Fibroblast of lung (primary cell): ENCODE data around the gene THRB. TPM values are rescaled to one million over a fixed set of nuclear protein-coding genes. Genes with fewer than 3 reads are reported as not detected.

Experiments used
- DNase-seq, 2 donors: peaks; one replicate each; pipeline versions ENCODE4 v3.0.0 to v3.0.0-alpha.2; 2010; ENCODE audit warnings: low read depth in 2 of 2
- H2AFZ ChIP-seq: 2 replicates; pipeline ENCODE4 v1.5.1; 2012; ENCODE audit warnings: low read length, control low read depth, inconsistent platforms
- H3K27ac ChIP-seq: 2 replicates; pipeline ENCODE4 v1.5.1; 2011; ENCODE audit warnings: low read length, control low read depth; ENCODE audit not compliant: insufficient read depth
- H3K27me3 ChIP-seq: 2 replicates; pipeline ENCODE4 v1.5.1; 2011; ENCODE audit warnings: mild to moderate bottlenecking, low read length; ENCODE audit not compliant: control insufficient read depth, insufficient read depth
- H3K36me3 ChIP-seq: 2 replicates; pipeline ENCODE4 v1.5.1; 2011; ENCODE audit warnings: low read length; ENCODE audit not compliant: control insufficient read depth, insufficient read depth
- H3K4me1 ChIP-seq: 2 replicates; pipeline ENCODE4 v1.5.1; 2011; ENCODE audit warnings: low read length; ENCODE audit not compliant: control insufficient read depth, insufficient read depth; ENCODE audit errors: extremely low read depth
- H3K4me2 ChIP-seq: 2 replicates; pipeline ENCODE4 v1.5.1; 2011; ENCODE audit warnings: low read length, control low read depth; ENCODE audit not compliant: insufficient read depth; ENCODE audit errors: extremely low read depth
- H3K4me3 ChIP-seq, 4 experiments: fragments of 200-600 bp in 1 of 4; sonication (generic) in 1 of 4; replicated peaks in 1 of 4; 2 replicates each; pipeline ENCODE4 v1.5.1; 2011 to 2016; ENCODE audit warnings: low read length in 4 of 4, low read depth in 3 of 4, mild to moderate bottlenecking in 3 of 4, control low read depth in 2 of 4, inconsistent platforms in 1 of 4, mixed read lengths in 1 of 4; ENCODE audit not compliant: insufficient read depth in 1 of 4; ENCODE audit errors: control extremely low read depth in 1 of 4
- H3K79me2 ChIP-seq: 2 replicates; pipeline ENCODE4 v1.5.1; 2012; ENCODE audit warnings: mild to moderate bottlenecking, low read length, inconsistent platforms; ENCODE audit not compliant: control insufficient read depth, insufficient read depth
- H3K9ac ChIP-seq: 2 replicates; pipeline ENCODE4 v1.5.1; 2011; ENCODE audit warnings: mild to moderate bottlenecking, low read length, control low read depth; ENCODE audit not compliant: insufficient read depth
- H3K9me3 ChIP-seq: 2 replicates; pipeline ENCODE4 v1.5.1; 2012; ENCODE audit warnings: low read depth, low read length; ENCODE audit not compliant: control insufficient read depth, insufficient read depth
- H4K20me1 ChIP-seq: 2 replicates; pipeline ENCODE4 v1.5.1; 2011; ENCODE audit warnings: low read length; ENCODE audit not compliant: control insufficient read depth, insufficient read depth; ENCODE audit errors: extremely low read depth
- EZH2 ChIP-seq: IDR thresholded peaks from 2 replicates; pipeline ENCODE4 v1.5.1; 2012; ENCODE audit warnings: low read length, control low read depth, mild to moderate bottlenecking; ENCODE audit errors: missing control alignments
- polyA plus RNA-seq, 2 donors: library from polyadenylated mRNA; depleted of rRNA in 1 of 2; stranded (reverse) in 1 of 2; unstranded in 1 of 2; fragments of >200 nt; gene quantifications; 2 replicates each; pipeline ENCODE4 v1.2.1, GENCODE V29; 2011 to 2012; ENCODE audit warnings: missing spikeins in 1 of 2
- total RNA-seq: library from RNA; depleted of rRNA; stranded (reverse); fragments of >200 nt; gene quantifications from 2 replicates; pipeline ENCODE4 v1.2.1, GENCODE V29; 2014
- TF ChIP-seq, protein P1 (sequence below), 2 donors: IDR thresholded peaks in 1 of 2; conservative IDR thresholded peaks in 1 of 2; 1 replicate in 1 of 2; 2 replicates in 1 of 2; pipeline ENCODE4 v1.5.1; 2011 to 2012; ENCODE audit warnings: low read length in 2 of 2, control low read depth in 1 of 2, inconsistent platforms in 1 of 2, low read depth in 1 of 2, mild to moderate bottlenecking in 1 of 2

THRB gene
- total and polyA plus RNA-seq, 2 donors (not counting 1 experiment from before 2014, with no cell fraction given) = 4.2 to 7.4 TPM

DNA sequence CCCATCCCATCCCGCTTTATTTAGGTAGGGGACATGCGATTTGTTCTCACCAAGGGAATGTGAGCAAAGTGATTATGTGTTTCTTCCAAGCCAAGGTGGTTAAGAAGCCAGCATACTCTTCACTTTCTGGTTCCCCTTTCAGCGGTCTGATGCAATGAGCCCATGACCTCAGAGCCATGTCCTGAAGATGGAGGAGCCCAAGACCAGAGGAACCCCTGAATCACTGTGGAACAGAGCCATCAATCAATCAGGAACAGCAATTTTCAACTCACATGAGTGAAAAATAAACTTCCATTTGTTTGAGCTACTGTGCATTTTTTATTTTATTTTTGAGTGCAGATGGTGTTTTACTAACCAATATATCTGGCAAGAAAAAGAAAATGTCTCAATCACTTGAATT, 10.8 kb downstream of the THRB start:
- Histone ChIP-seq H3K9ac (no peak overlapping the region), H3K4me1 (no peaks in the 10 kb centered on the region), H3K79me2 (no peaks in the 10 kb centered on the region), H3K9me3 (no peaks in the 10 kb centered on the region), H4K20me1 (no peaks in the 10 kb centered on the region), H2AFZ (no peak overlapping the region), H3K4me3 (no peak overlapping the region), H3K27ac (no peak overlapping the region), H3K4me2 (no peak overlapping the region), H3K27me3 (no peaks in the 10 kb centered on the region), H3K36me3 (no peaks in the 10 kb centered on the region)
- TF ChIP-seq, protein P1, sequence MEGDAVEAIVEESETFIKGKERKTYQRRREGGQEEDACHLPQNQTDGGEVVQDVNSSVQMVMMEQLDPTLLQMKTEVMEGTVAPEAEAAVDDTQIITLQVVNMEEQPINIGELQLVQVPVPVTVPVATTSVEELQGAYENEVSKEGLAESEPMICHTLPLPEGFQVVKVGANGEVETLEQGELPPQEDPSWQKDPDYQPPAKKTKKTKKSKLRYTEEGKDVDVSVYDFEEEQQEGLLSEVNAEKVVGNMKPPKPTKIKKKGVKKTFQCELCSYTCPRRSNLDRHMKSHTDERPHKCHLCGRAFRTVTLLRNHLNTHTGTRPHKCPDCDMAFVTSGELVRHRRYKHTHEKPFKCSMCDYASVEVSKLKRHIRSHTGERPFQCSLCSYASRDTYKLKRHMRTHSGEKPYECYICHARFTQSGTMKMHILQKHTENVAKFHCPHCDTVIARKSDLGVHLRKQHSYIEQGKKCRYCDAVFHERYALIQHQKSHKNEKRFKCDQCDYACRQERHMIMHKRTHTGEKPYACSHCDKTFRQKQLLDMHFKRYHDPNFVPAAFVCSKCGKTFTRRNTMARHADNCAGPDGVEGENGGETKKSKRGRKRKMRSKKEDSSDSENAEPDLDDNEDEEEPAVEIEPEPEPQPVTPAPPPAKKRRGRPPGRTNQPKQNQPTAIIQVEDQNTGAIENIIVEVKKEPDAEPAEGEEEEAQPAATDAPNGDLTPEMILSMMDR (conservative IDR thresholded peaks at IDR 0.05 in 1 of 2, IDR thresholded peaks at IDR 0.05 in 1 of 2; ENCODE audit: low read depth in 1 of 2, low read length in 2 of 2) = no peak
- no peak for TF ChIP-seq EZH2
- DNase-seq = no peak

- H2AFZ ChIP-seq = no peak overlapping the region
Measured at GRCh38 chr3:24482096-24482705, 12.4 kb downstream of the THRB start.

GRCh38 chr3:24481193-24481592, 13.5 kb downstream of the THRB start:
- Histone ChIP-seq H3K4me3 (no peak overlapping the region), H3K4me2 (no peak overlapping the region), H4K20me1 (no peaks in the 10 kb centered on the region), H2AFZ (no peak overlapping the region), H3K79me2 (no peaks in the 10 kb centered on the region), H3K9ac (no peak overlapping the region), H3K36me3 (no peaks in the 10 kb centered on the region), H3K27me3 (no peaks in the 10 kb centered on the region), H3K4me1 (no peaks in the 10 kb centered on the region), H3K9me3 (no peaks in the 10 kb centered on the region), H3K27ac (no peak overlapping the region)
- no peak for DNase-seq
- TF ChIP-seq, protein P1 (conservative IDR thresholded peaks at IDR 0.05 in 1 of 2, IDR thresholded peaks at IDR 0.05 in 1 of 2; ENCODE audit: low read depth in 1 of 2, low read length in 2 of 2) = no peak
- TF ChIP-seq EZH2 = no peak

More at GRCh38 chr3:24482096-24482705, 12.4 kb downstream of the THRB start:
- H3K36me3 ChIP-seq = no peaks in the 10 kb centered on the region
- H3K4me1 ChIP-seq = no peaks in the 10 kb centered on the region
- no peaks in the 10 kb centered on the region for H3K9me3 ChIP-seq
- no peaks in the 10 kb centered on the region for H3K27me3 ChIP-seq
- TF ChIP-seq, protein P1 (conservative IDR thresholded peaks at IDR 0.05 in 1 of 2, IDR thresholded peaks at IDR 0.05 in 1 of 2; ENCODE audit: low read depth in 1 of 2, low read length in 2 of 2) = no peak
- no peak for TF ChIP-seq EZH2
- H3K27ac ChIP-seq = no peak overlapping the region
- no peak for DNase-seq
- no peak overlapping the region for H3K4me3 ChIP-seq
- no peak overlapping the region for H3K4me2 ChIP-seq
- no peak overlapping the region for H3K9ac ChIP-seq
- no peaks in the 10 kb centered on the region for H4K20me1 ChIP-seq
- H3K79me2 ChIP-seq = no peaks in the 10 kb centered on the region
